ENCODE data around the gene FBLN2. TPM values are rescaled to one million over a fixed set of nuclear protein-coding genes. Genes with fewer than 3 reads are reported as not detected.

Gene FBLN2
- polyA plus RNA-seq, 1 of the 3 experiments (the other 2 are of a cell fraction), result 5.2 TPM

GRCh38 chr3:13587442-13587841, 38.5 kb downstream of the FBLN2 start:
- no peaks in the 10 kb centered on the region for H3F3A ChIP-seq (replicated peaks; ENCODE audit: insufficient read depth)
- no peaks in the 10 kb centered on the region for H3K9me2 ChIP-seq
- H3K27me3 ChIP-seq (ENCODE audit: insufficient read depth), result no peaks in the 10 kb centered on the region
- ChIA-PET POLR2A (no interaction called here), CTCF (interaction anchor here (1.5 to 2.2 kb wide), 4 partner anchors 61 to 91 kb away, joined by 4 to 9 read pairs (median 6); no protein-coding TSS in a partner anchor)
- no peaks in the 10 kb centered on the region for H4K20me1 ChIP-seq (ENCODE audit: insufficient read depth)
- H3K4me1 ChIP-seq (ENCODE audit: control insufficient read depth in 1 of 2, insufficient read depth in 2 of 2, low read depth in 1 of 2, low read length in 1 of 2), result peaks cover 0 to 15% of the 10 kb centered on the region in 2 experiments; a peak in 1 of 4 replicates
- no peak overlapping the region for H3K4me2 ChIP-seq
- H3K9me3 ChIP-seq, result no peaks in the 10 kb centered on the region
- no peak overlapping the region for H2AFZ ChIP-seq (ENCODE audit: low read depth)
- WGBS (ENCODE audit: low lambda C conversion rate), result 68% methylated on average over 3 of the region's 3 CpGs
- no peak overlapping the region for H3K27ac ChIP-seq (ENCODE audit: low read depth in 2 of 2, low read length in 1 of 2)
- TF ChIP-seq RFX5 (IDR thresholded peaks at IDR 0.05; ENCODE audit: low read length) (no peak), SIN3A (IDR thresholded peaks at IDR 0.05; ENCODE audit: borderline replicate concordance, low read depth, low read length) (no peak), RXRA (IDR thresholded peaks at IDR 0.05; ENCODE audit: borderline replicate concordance, low read depth) (no peak), ELF1 (IDR thresholded peaks at IDR 0.05) (no peak), USF1 (IDR thresholded peaks at IDR 0.05; ENCODE audit: borderline replicate concordance, low read depth) (no peak), ZBTB33 (IDR thresholded peaks at IDR 0.05; ENCODE audit: borderline replicate concordance, low read depth) (no peak), MXI1 (IDR thresholded peaks at IDR 0.05; ENCODE audit: low read depth, low read length) (no peak), TAF1 (IDR thresholded peaks at IDR 0.05; ENCODE audit: borderline replicate concordance, low read depth, low read length) (no peak), MAX (IDR thresholded peaks at IDR 0.05; ENCODE audit: low read depth) (no peak), SMC3 (IDR thresholded peaks at IDR 0.05; ENCODE audit: low read depth, low read length) (no peak), FOXJ3 (CRISPR knock-in tag; IDR thresholded peaks at IDR 0.05) (no peak), PBX3 (IDR thresholded peaks at IDR 0.05) (no peak), NFIC (IDR thresholded peaks at IDR 0.05; ENCODE audit: borderline replicate concordance) (no peak)
- H3K36me3 ChIP-seq (replicated peaks in 1 of 2; ENCODE audit: control insufficient read depth in 1 of 2, insufficient read depth in 2 of 2, low read length in 1 of 2), result no peaks in the 10 kb centered on the region
- H3K79me2 ChIP-seq (ENCODE audit: insufficient read depth), result no peaks in the 10 kb centered on the region
- DNase-seq, result no peak
- no peak overlapping the region for H3K9ac ChIP-seq
- H3K4me3 ChIP-seq (ENCODE audit: low read depth in 2 of 2, low read length in 1 of 2), result no peak overlapping the region

- Histone ChIP-seq H2AFZ (ENCODE audit: low read depth) (no peak overlapping the region), H3K4me1 (ENCODE audit: control insufficient read depth in 1 of 2, insufficient read depth in 2 of 2, low read depth in 1 of 2, low read length in 1 of 2) (peaks cover 0 to 7% of the 10 kb centered on the region in 2 experiments; a peak in 1 of 4 replicates), H3K36me3 (replicated peaks in 1 of 2; ENCODE audit: control insufficient read depth in 1 of 2, insufficient read depth in 2 of 2, low read length in 1 of 2) (no peaks in the 10 kb centered on the region), H3K9ac (no peak overlapping the region), H3K79me2 (ENCODE audit: insufficient read depth) (no peaks in the 10 kb centered on the region), H3K4me3 (ENCODE audit: low read depth in 2 of 2, low read length in 1 of 2) (no peak overlapping the region), H3F3A (replicated peaks; ENCODE audit: insufficient read depth) (no peaks in the 10 kb centered on the region), H3K27ac (ENCODE audit: low read depth in 2 of 2, low read length in 1 of 2) (no peak overlapping the region), H3K9me2 (no peaks in the 10 kb centered on the region), H4K20me1 (ENCODE audit: insufficient read depth) (no peaks in the 10 kb centered on the region), H3K4me2 (no peak overlapping the region), H3K27me3 (ENCODE audit: insufficient read depth) (no peaks in the 10 kb centered on the region), H3K9me3 (no peaks in the 10 kb centered on the region)
- ChIA-PET CTCF (interaction anchor here (1.1 to 2.2 kb wide), 4 partner anchors 45 to 92 kb away, joined by 3 to 9 read pairs (median 6); no protein-coding TSS in a partner anchor), POLR2A (no interaction called here)
- no peak for TF ChIP-seq ZBTB33 (IDR thresholded peaks at IDR 0.05; ENCODE audit: borderline replicate concordance, low read depth)
- no peak for TF ChIP-seq POLR2AphosphoS5 (IDR thresholded peaks at IDR 0.05; ENCODE audit: low read depth, low read length)
- no peak for TF ChIP-seq JUND (IDR thresholded peaks at IDR 0.05)
- no peak for TF ChIP-seq SMC3 (IDR thresholded peaks at IDR 0.05; ENCODE audit: low read depth, low read length)
- no peak for TF ChIP-seq YY1 (IDR thresholded peaks at IDR 0.05; ENCODE audit: low read depth)
- TF ChIP-seq IRF3 (IDR thresholded peaks at IDR 0.05; ENCODE audit: low read depth, low read length), result no peak
- DNase-seq, result no peak
- 70% methylated on average over 16 of the region's 16 CpGs for WGBS (ENCODE audit: low lambda C conversion rate)
Measured at GRCh38 chr3:13588221-13588701, 39.3 kb downstream of the FBLN2 start.

Measured in SK-N-SH (cell line).